IPS-11a (cell line): Measurements from ENCODE around the gene CAMTA1.
"Not testable (repeated sequence)": the region's sequence is repeated elsewhere in the genome, so short reads cannot be mapped to it uniquely, and the experiment has no call there.

Experiments used
- H3K4me3 ChIP-seq: one replicate; pipeline ENCODE4 v1.5.1; 2013; ENCODE audit warnings: low read depth, low read length, control low read depth

Gene CAMTA1

GRCh38 chr1:7689307-7689706, 904.1 kb downstream of the CAMTA1 start:
- H3K4me3 ChIP-seq: not testable (repeated sequence)

GRCh38 chr1:7690076-7690475, 904.8 kb downstream of the CAMTA1 start:
- no peak overlapping the region for H3K4me3 ChIP-seq

- no peak overlapping the region for H3K4me3 ChIP-seq
Measured at GRCh38 chr1:7690496-7691182, 905.4 kb downstream of the CAMTA1 start.

GRCh38 chr1:7691576-7691975, 906.3 kb downstream of the CAMTA1 start:
- H3K4me3 ChIP-seq: no peak overlapping the region

- H3K4me3 ChIP-seq: no peak overlapping the region
Measured at GRCh38 chr1:7692005-7692404, 906.8 kb downstream of the CAMTA1 start.

- H3K4me3 ChIP-seq: not testable (repeated sequence)
Measured at GRCh38 chr1:7693037-7693436, 907.8 kb downstream of the CAMTA1 start.

- H3K4me3 ChIP-seq: no peak overlapping the region
Measured at GRCh38 chr1:7693662-7694061, 908.4 kb downstream of the CAMTA1 start.

- H3K4me3 ChIP-seq: no peak overlapping the region
Measured at GRCh38 chr1:7694600-7695496, 909.6 kb downstream of the CAMTA1 start.

- H3K4me3 ChIP-seq: no peak overlapping the region
Measured at GRCh38 chr1:7695497-7696117, 910.4 kb downstream of the CAMTA1 start.

- H3K4me3 ChIP-seq: no peak overlapping the region
Measured at GRCh38 chr1:7698641-7699040, 913.4 kb downstream of the CAMTA1 start.

GRCh38 chr1:7702365-7702764, 917.1 kb downstream of the CAMTA1 start:
- H3K4me3 ChIP-seq: no peak overlapping the region

- peak overlapping the region; percentile 37 for H3K4me3 ChIP-seq
Measured at GRCh38 chr1:7703321-7704213, 918.3 kb downstream of the CAMTA1 start.

- H3K4me3 ChIP-seq: no peak overlapping the region
Measured at GRCh38 chr1:7704214-7705047, 919.2 kb downstream of the CAMTA1 start.

GRCh38 chr1:7705048-7705907, 920.0 kb downstream of the CAMTA1 start:
- no peak overlapping the region for H3K4me3 ChIP-seq

- H3K4me3 ChIP-seq: no peak overlapping the region
Measured at GRCh38 chr1:7705908-7706216, 920.6 kb downstream of the CAMTA1 start.

- no peak overlapping the region for H3K4me3 ChIP-seq
Measured at GRCh38 chr1:7707527-7707926, 922.3 kb downstream of the CAMTA1 start.

GRCh38 chr1:7708065-7708464, 922.8 kb downstream of the CAMTA1 start:
- not testable (repeated sequence) for H3K4me3 ChIP-seq

- no peak overlapping the region for H3K4me3 ChIP-seq
Measured at GRCh38 chr1:7710859-7711258, 925.6 kb downstream of the CAMTA1 start.

- H3K4me3 ChIP-seq: no peak overlapping the region
Measured at GRCh38 chr1:7712731-7713323, 927.6 kb downstream of the CAMTA1 start.
